ENCODE measurements around the gene KCNQ2. TPM values are rescaled to one million over a fixed set of nuclear protein-coding genes. Genes with fewer than 3 reads are reported as not detected.

KCNQ2 gene
- total and polyA plus RNA-seq, 8 donors: 0.03 to 2.2 (median 0.25) TPM; not detected in 5

GRCh38 chr20:63378626-63379025 is 93.8 kb downstream of the KCNQ2 start:
- Histone ChIP-seq H3K4me3 (no peak overlapping the region), H3K4me1 (peaks cover 0 to 5% (median 0%) of the 10 kb centered on the region in 4 donors), H3K36me3 (no peaks in the 10 kb centered on the region), H3K27me3 (peaks cover 19 to 100% (median 88%) of the 10 kb centered on the region in 3 donors), H3K9me3 (no peaks in the 10 kb centered on the region), H3K27ac (no peak overlapping the region)
- DNase-seq: no peak
- WGBS, 5 donors: 54 to 63% (median 56%) methylated on average over 12 of the region's 12 CpGs
- intact Hi-C loops (cut with DNase I; ENCODE audit: low total_unique reads): no loop called here
- TF ChIP-seq POLR2AphosphoS5 (IDR thresholded peaks at IDR 0.05): no peak
- no peak for TF ChIP-seq EP300 (IDR thresholded peaks at IDR 0.05)
- TF ChIP-seq POLR2A (IDR thresholded peaks at IDR 0.05): no peak
- TF ChIP-seq CTCF (IDR thresholded peaks at IDR 0.05): no peak

DNA sequence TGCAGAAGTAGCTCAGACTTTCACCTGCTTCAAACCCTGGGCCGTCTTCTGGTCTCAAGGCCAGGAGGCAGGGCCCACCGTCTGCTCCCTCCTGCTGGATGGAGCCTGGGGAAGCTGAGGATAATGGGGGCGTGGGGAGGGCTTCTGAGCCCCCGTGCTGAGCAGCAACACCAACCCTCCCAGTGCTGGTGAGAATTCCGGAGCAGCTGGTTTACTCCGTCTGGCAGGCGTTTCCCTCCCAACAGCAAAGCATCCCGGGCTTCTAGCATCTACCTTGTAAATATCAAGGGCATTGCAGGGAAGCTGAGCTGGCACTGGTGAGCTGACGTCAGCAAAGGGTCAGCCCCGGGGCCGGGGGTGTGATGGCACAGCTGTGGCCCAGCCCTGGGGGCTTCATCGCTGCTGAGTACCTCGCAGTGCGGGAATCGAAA is 94.5 kb downstream of the KCNQ2 start:
- Histone ChIP-seq H3K4me1 (peaks cover 0 to 5% (median 0%) of the 10 kb centered on the region in 4 donors), H3K4me3 (no peak overlapping the region), H3K27ac (no peak overlapping the region), H3K9me3 (no peaks in the 10 kb centered on the region), H3K36me3 (no peaks in the 10 kb centered on the region), H3K27me3 (peaks cover 23 to 100% (median 93%) of the 10 kb centered on the region in 3 donors)
- DNase-seq: no peak
- intact Hi-C loops (cut with DNase I; ENCODE audit: low total_unique reads): no loop called here
- TF ChIP-seq POLR2A (IDR thresholded peaks at IDR 0.05) (no peak), EP300 (IDR thresholded peaks at IDR 0.05) (no peak), POLR2AphosphoS5 (IDR thresholded peaks at IDR 0.05) (no peak), CTCF (IDR thresholded peaks at IDR 0.05) (no peak)
- WGBS, 5 donors: 30 to 51% (median 36%) methylated on average over 7 to 15 of the region's 15 CpGs

DNA sequence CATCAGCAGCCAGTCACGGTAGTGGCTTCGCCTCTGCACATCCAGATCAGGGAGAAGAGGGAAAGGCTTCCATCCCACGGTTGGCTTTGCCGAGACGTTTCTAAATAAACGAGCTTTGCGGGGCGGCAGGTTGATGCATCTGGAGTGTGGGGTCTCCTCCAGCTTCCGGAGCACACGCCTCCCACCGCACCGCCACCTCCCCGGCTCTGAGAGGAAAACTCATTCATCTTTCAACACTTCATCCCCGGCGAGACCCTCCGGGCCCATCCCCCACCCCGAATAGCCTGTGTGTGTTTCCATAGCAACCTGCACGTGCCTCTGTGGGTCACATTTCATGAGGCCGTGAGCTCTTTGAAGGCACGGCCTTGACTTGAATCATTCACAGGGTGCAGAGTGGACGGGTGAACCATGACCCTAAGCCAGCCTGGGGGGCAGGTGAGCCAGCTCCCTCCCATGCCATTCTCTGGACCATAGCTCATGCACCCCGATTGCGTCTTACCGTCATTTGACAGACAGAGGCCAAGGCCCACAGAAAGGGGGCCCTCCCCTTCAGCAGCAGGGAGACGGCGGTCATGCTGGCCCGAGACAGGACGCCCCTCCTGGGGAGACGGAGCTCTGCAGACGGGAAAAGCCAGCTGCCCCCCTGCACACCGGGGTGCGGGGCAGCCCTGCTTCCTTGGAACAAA is 95.1 kb downstream of the KCNQ2 start:
- TF ChIP-seq CTCF (IDR thresholded peaks at IDR 0.05): no peak
- no peak for TF ChIP-seq POLR2AphosphoS5 (IDR thresholded peaks at IDR 0.05)
- TF ChIP-seq POLR2A (IDR thresholded peaks at IDR 0.05): no peak
- TF ChIP-seq EP300 (IDR thresholded peaks at IDR 0.05): no peak

DNA sequence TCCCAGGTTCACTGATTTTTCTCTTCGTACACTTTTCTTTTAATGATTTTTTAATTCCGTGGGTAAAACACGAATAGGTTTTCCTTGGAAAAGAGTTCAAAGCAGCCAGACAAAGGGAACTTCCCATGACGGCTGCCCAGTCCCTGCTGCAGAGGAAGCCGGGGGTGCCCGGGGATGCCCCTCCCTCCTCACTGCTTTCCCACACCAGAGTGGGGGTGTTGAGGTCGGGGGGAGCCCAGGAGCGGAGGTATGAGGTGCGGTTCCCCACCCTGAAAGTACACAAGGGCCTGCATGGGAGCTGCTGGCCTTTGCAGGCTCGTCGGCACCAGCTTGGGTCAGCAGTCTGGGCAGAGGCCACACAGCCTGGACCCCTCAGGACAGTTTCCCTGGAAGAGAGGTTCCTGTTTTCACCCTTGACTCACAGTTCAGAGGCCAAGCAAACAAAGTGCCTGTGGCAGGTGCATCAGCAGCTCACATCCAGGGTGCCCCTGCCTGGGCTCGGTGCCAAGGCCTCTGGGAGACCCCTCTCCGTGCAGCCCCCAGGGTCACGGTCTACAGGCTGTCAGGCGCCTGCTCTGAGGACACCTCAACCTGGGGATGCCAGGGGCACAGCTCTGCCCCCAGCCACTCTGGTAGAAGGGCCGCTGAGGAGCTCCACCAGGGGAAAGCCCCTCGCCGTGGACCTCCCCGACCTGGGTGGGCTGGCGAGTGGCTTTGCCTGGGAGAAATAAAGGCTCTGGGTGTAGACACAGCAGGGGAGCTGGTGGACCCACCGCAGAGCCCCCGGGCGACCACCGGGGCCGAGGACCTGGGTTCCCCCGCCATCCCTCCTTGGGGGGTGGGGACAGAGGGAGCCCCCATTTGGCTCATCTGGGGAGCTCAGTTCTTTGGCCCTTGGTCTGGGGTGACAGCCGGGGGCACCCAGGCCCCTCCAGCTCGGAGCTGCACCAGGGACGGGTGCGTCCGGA is 95.9 kb downstream of the KCNQ2 start:
- intact Hi-C loops (cut with DNase I; ENCODE audit: low total_unique reads): no loop called here
- DNase-seq: no peak
- H3K4me3 ChIP-seq: no peak overlapping the region
- peaks cover 0 to under 1% (median 0%) of the 10 kb centered on the region in 4 donors for H3K4me1 ChIP-seq
- no peaks in the 10 kb centered on the region for H3K36me3 ChIP-seq
- H3K9me3 ChIP-seq: no peaks in the 10 kb centered on the region
- peaks cover 18 to 98% (median 83%) of the 10 kb centered on the region in 3 donors for H3K27me3 ChIP-seq
- H3K27ac ChIP-seq: no peak overlapping the region
- 31 to 48% (median 41%) methylated on average over 16 to 31 of the region's 31 CpGs for WGBS, 5 donors
- TF ChIP-seq EP300 (IDR thresholded peaks at IDR 0.05) (no peak), POLR2AphosphoS5 (IDR thresholded peaks at IDR 0.05) (no peak), CTCF (IDR thresholded peaks at IDR 0.05) (no peak), POLR2A (IDR thresholded peaks at IDR 0.05) (no peak)

More for the DNA sequence above, 95.1 kb downstream of the KCNQ2 start:
- 6 to 8% (median 7%) methylated on average over 29 to 32 of the region's 32 CpGs for WGBS, 5 donors
- Histone ChIP-seq H3K4me3 (no peak overlapping the region), H3K27ac (no peak overlapping the region), H3K36me3 (no peaks in the 10 kb centered on the region), H3K9me3 (no peaks in the 10 kb centered on the region), H3K27me3 (peaks cover 21 to 100% (median 89%) of the 10 kb centered on the region in 3 donors), H3K4me1 (peaks cover 0 to 5% (median 0%) of the 10 kb centered on the region in 4 donors)
- intact Hi-C loops (cut with DNase I; ENCODE audit: low total_unique reads): no loop called here
- DNase-seq: peak in 1 of 2 donors; percentile 50

Data from stomach (tissue), 9 donors.